ENCODE results near the gene SMYD3. TPM values are rescaled to one million over a fixed set of nuclear protein-coding genes. Genes with fewer than 3 reads are reported as not detected.

The SMYD3 gene
- total and polyA plus RNA-seq, 2 donors (not counting 1 experiment from before 2014, with no cell fraction given): 69.4 to 83.1 TPM

GRCh38 chr1:245939756-245940345 is 567.2 kb downstream of the SMYD3 start:
- no peaks in the 10 kb centered on the region for H4K20me1 ChIP-seq (ENCODE audit: control insufficient read depth, extremely low read depth, insufficient read depth, low read length)
- no peak overlapping the region for H3K4me2 ChIP-seq (ENCODE audit: extremely low read depth, insufficient read depth, low read length)
- no peak overlapping the region for H3K9ac ChIP-seq (ENCODE audit: insufficient read depth, low read length)
- no peak overlapping the region for H3K4me3 ChIP-seq (replicated peaks in 1 of 4; ENCODE audit: control extremely low read depth in 1 of 4, insufficient read depth in 1 of 4, low read depth in 3 of 4, low read length in 4 of 4)
- no peaks in the 10 kb centered on the region for H3K79me2 ChIP-seq (ENCODE audit: control insufficient read depth, insufficient read depth, low read length)
- H3K36me3 ChIP-seq (ENCODE audit: control insufficient read depth, insufficient read depth, low read length): no peaks in the 10 kb centered on the region
- DNase-seq (ENCODE audit: low read depth in 2 of 2): no peak
- H3K27ac ChIP-seq (ENCODE audit: insufficient read depth, low read length): no peak overlapping the region
- H3K4me1 ChIP-seq (ENCODE audit: control insufficient read depth, extremely low read depth, insufficient read depth, low read length): no peaks in the 10 kb centered on the region
- H2AFZ ChIP-seq (ENCODE audit: low read length): no peak overlapping the region
- H3K9me3 ChIP-seq (ENCODE audit: control insufficient read depth, insufficient read depth, low read depth, low read length): no peaks in the 10 kb centered on the region
- no peaks in the 10 kb centered on the region for H3K27me3 ChIP-seq (ENCODE audit: control insufficient read depth, insufficient read depth, low read length)
- no peak for TF ChIP-seq CTCF (conservative IDR thresholded peaks at IDR 0.05 in 1 of 2, IDR thresholded peaks at IDR 0.05 in 1 of 2; ENCODE audit: low read depth in 1 of 2, low read length in 2 of 2)
- TF ChIP-seq EZH2 (IDR thresholded peaks at IDR 0.05; ENCODE audit: low read length, missing control alignments): no peak

- no peak for TF ChIP-seq EZH2 (IDR thresholded peaks at IDR 0.05; ENCODE audit: low read length, missing control alignments)
- TF ChIP-seq CTCF (conservative IDR thresholded peaks at IDR 0.05 in 1 of 2, IDR thresholded peaks at IDR 0.05 in 1 of 2; ENCODE audit: low read depth in 1 of 2, low read length in 2 of 2): no peak
- no peaks in the 10 kb centered on the region for H3K79me2 ChIP-seq (ENCODE audit: control insufficient read depth, insufficient read depth, low read length)
Observed at GRCh38 chr1:245938046-245938435, 569.0 kb downstream of the SMYD3 start.

GRCh38 chr1:245937316-245938045 is 569.6 kb downstream of the SMYD3 start:
- Histone ChIP-seq H3K27me3 (ENCODE audit: control insufficient read depth, insufficient read depth, low read length) (no peaks in the 10 kb centered on the region), H3K4me3 (replicated peaks in 1 of 4; ENCODE audit: control extremely low read depth in 1 of 4, insufficient read depth in 1 of 4, low read depth in 3 of 4, low read length in 4 of 4) (no peak overlapping the region), H3K27ac (ENCODE audit: insufficient read depth, low read length) (no peak overlapping the region), H3K9me3 (ENCODE audit: control insufficient read depth, insufficient read depth, low read depth, low read length) (no peaks in the 10 kb centered on the region), H3K79me2 (ENCODE audit: control insufficient read depth, insufficient read depth, low read length) (no peaks in the 10 kb centered on the region), H3K4me1 (ENCODE audit: control insufficient read depth, extremely low read depth, insufficient read depth, low read length) (no peaks in the 10 kb centered on the region), H3K9ac (ENCODE audit: insufficient read depth, low read length) (no peak overlapping the region), H4K20me1 (ENCODE audit: control insufficient read depth, extremely low read depth, insufficient read depth, low read length) (no peaks in the 10 kb centered on the region), H3K36me3 (ENCODE audit: control insufficient read depth, insufficient read depth, low read length) (no peaks in the 10 kb centered on the region), H2AFZ (ENCODE audit: low read length) (no peak overlapping the region), H3K4me2 (ENCODE audit: extremely low read depth, insufficient read depth, low read length) (no peak overlapping the region)
- TF ChIP-seq CTCF (conservative IDR thresholded peaks at IDR 0.05 in 1 of 2, IDR thresholded peaks at IDR 0.05 in 1 of 2; ENCODE audit: low read depth in 1 of 2, low read length in 2 of 2) (no peak), EZH2 (IDR thresholded peaks at IDR 0.05; ENCODE audit: low read length, missing control alignments) (no peak)
- DNase-seq (ENCODE audit: low read depth in 2 of 2): no peak

More at GRCh38 chr1:245938046-245938435, 569.0 kb downstream of the SMYD3 start:
- Histone ChIP-seq H3K4me2 (ENCODE audit: extremely low read depth, insufficient read depth, low read length) (no peak overlapping the region), H3K4me3 (replicated peaks in 1 of 4; ENCODE audit: control extremely low read depth in 1 of 4, insufficient read depth in 1 of 4, low read depth in 3 of 4, low read length in 4 of 4) (no peak overlapping the region), H3K27me3 (ENCODE audit: control insufficient read depth, insufficient read depth, low read length) (no peaks in the 10 kb centered on the region), H2AFZ (ENCODE audit: low read length) (no peak overlapping the region), H3K4me1 (ENCODE audit: control insufficient read depth, extremely low read depth, insufficient read depth, low read length) (no peaks in the 10 kb centered on the region), H3K9me3 (ENCODE audit: control insufficient read depth, insufficient read depth, low read depth, low read length) (no peaks in the 10 kb centered on the region), H3K9ac (ENCODE audit: insufficient read depth, low read length) (no peak overlapping the region), H3K36me3 (ENCODE audit: control insufficient read depth, insufficient read depth, low read length) (no peaks in the 10 kb centered on the region), H3K27ac (ENCODE audit: insufficient read depth, low read length) (no peak overlapping the region), H4K20me1 (ENCODE audit: control insufficient read depth, extremely low read depth, insufficient read depth, low read length) (no peaks in the 10 kb centered on the region)
- DNase-seq (ENCODE audit: low read depth in 2 of 2): no peak
